ENCODE measurements around the gene TENT4B.

- TF ChIP-seq CTCF (conservative IDR thresholded peaks at IDR 0.05): no peak; the same call in 1 of the 2 replicates
- no peak for TF ChIP-seq ZFX (IDR thresholded peaks at IDR 0.05)
Observed at GRCh38 chr16:50265260-50265659, 112.2 kb downstream of the TENT4B start.

Measured in C4-2B (cell line).